ENCODE results near the gene COG8.

COG8 gene

DNA sequence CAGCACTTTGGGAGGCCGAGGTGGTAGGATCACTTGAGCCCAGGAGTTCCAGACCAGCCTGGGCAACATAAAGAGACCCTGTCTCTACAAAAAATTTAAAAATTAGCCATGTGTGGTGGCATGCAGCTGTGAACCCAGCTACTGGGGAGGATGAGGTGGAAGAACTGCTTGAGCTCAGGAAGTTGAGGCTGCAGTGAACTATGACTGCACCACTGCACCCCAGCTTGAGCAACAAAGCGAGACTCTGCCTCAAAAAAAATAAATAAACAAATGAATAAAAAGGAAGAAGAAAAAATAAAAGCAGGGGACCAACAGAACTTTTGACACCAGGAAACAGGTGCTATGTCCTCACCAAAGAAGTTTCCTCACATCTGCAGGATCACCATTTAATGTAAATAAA, 32.2 kb upstream of the COG8 start:
- TF ChIP-seq FOXP2 (optimal IDR thresholded peaks at IDR 0.05; ENCODE audit: borderline replicate concordance, extremely low read depth, extremely low read length, insufficient read depth): no peak
- TF ChIP-seq, protein P1, sequence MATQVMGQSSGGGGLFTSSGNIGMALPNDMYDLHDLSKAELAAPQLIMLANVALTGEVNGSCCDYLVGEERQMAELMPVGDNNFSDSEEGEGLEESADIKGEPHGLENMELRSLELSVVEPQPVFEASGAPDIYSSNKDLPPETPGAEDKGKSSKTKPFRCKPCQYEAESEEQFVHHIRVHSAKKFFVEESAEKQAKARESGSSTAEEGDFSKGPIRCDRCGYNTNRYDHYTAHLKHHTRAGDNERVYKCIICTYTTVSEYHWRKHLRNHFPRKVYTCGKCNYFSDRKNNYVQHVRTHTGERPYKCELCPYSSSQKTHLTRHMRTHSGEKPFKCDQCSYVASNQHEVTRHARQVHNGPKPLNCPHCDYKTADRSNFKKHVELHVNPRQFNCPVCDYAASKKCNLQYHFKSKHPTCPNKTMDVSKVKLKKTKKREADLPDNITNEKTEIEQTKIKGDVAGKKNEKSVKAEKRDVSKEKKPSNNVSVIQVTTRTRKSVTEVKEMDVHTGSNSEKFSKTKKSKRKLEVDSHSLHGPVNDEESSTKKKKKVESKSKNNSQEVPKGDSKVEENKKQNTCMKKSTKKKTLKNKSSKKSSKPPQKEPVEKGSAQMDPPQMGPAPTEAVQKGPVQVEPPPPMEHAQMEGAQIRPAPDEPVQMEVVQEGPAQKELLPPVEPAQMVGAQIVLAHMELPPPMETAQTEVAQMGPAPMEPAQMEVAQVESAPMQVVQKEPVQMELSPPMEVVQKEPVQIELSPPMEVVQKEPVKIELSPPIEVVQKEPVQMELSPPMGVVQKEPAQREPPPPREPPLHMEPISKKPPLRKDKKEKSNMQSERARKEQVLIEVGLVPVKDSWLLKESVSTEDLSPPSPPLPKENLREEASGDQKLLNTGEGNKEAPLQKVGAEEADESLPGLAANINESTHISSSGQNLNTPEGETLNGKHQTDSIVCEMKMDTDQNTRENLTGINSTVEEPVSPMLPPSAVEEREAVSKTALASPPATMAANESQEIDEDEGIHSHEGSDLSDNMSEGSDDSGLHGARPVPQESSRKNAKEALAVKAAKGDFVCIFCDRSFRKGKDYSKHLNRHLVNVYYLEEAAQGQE (IDR thresholded peaks at IDR 0.05; ENCODE audit: insufficient read depth in 1 of 2, low read depth in 2 of 2, low read length in 2 of 2): no peak
- no peak for TF ChIP-seq POLR2AphosphoS5 (IDR thresholded peaks at IDR 0.05; ENCODE audit: low read depth, low read length)
- no peak for TF ChIP-seq SIN3A (IDR thresholded peaks at IDR 0.05; ENCODE audit: borderline replicate concordance, insufficient read depth, low read length)
- no peak for TF ChIP-seq TAF1 (IDR thresholded peaks at IDR 0.05; ENCODE audit: borderline replicate concordance, insufficient read depth, low read length)

DNA sequence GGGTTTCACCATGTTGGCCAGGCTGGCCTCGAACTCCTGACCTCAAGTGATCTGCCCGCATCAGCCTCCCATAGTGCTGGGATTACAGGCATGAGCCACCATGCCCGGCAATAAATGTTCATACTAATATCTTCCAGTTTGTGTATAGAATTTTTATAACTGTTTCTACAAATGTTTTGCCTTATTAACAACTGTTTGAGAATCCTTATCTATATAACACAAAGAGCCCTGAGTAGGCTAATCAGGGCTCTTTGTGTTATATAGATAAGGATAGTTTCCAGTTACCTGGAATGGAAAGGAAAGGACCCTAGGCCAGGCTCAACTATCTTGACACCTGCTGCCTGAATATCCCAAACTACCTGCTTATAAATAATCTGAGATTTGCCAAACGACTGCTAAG, 29.5 kb upstream of the COG8 start:
- no peak for TF ChIP-seq TAF1 (IDR thresholded peaks at IDR 0.05; ENCODE audit: borderline replicate concordance, insufficient read depth, low read length)
- no peak for TF ChIP-seq SIN3A (IDR thresholded peaks at IDR 0.05; ENCODE audit: borderline replicate concordance, insufficient read depth, low read length)
- no peak for TF ChIP-seq FOXP2 (optimal IDR thresholded peaks at IDR 0.05; ENCODE audit: borderline replicate concordance, extremely low read depth, extremely low read length, insufficient read depth)
- no peak for TF ChIP-seq POLR2AphosphoS5 (IDR thresholded peaks at IDR 0.05; ENCODE audit: low read depth, low read length)
- TF ChIP-seq, protein P1 (IDR thresholded peaks at IDR 0.05; ENCODE audit: insufficient read depth in 1 of 2, low read depth in 2 of 2, low read length in 2 of 2): no peak

DNA sequence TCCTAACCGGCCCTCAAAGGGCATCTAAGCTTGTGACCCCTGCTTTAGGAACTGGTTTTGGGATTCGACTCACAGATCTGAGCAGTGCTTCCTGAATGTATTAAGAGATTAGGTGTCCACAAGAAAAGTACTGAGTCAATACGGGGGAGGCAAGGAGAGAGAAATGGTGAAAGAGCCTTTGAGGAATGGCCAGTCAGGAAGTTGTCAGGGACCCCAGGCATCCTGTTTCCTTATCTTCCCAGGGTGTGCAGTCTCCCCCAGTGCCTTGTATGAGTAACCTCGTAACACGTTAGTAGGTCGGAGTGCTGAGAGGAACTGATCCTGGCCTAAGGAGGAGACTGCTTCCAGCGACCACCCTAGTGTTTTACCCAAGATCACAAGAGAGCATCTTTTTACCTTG, 28.6 kb upstream of the COG8 start:
- TF ChIP-seq TAF1 (IDR thresholded peaks at IDR 0.05; ENCODE audit: borderline replicate concordance, insufficient read depth, low read length) (no peak), SIN3A (IDR thresholded peaks at IDR 0.05; ENCODE audit: borderline replicate concordance, insufficient read depth, low read length) (no peak), POLR2AphosphoS5 (IDR thresholded peaks at IDR 0.05; ENCODE audit: low read depth, low read length) (no peak)

DNA sequence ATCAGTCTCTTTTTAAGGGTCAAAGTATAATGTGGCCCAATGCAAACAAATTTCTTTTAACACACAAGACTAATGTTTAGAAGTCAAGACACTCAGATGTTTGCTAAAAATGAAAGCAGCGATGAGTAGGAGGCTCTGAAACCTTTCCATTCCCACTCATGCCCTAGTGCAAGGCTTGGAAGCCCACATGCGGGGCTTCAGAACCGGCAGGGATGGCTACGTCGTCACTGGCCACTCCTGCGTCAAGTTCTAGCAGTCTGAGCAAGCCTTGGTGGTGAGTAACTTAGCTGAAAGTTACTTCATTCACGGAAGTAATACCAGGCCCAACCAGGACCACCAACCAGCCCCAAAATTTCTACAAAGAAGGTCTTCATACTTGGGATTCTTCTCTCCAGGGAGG, 27.1 kb upstream of the COG8 start:
- TF ChIP-seq FOXP2 (optimal IDR thresholded peaks at IDR 0.05; ENCODE audit: borderline replicate concordance, extremely low read depth, extremely low read length, insufficient read depth): no peak
- no peak for TF ChIP-seq TAF1 (IDR thresholded peaks at IDR 0.05; ENCODE audit: borderline replicate concordance, insufficient read depth, low read length)
- no peak for TF ChIP-seq POLR2AphosphoS5 (IDR thresholded peaks at IDR 0.05; ENCODE audit: low read depth, low read length)

DNA sequence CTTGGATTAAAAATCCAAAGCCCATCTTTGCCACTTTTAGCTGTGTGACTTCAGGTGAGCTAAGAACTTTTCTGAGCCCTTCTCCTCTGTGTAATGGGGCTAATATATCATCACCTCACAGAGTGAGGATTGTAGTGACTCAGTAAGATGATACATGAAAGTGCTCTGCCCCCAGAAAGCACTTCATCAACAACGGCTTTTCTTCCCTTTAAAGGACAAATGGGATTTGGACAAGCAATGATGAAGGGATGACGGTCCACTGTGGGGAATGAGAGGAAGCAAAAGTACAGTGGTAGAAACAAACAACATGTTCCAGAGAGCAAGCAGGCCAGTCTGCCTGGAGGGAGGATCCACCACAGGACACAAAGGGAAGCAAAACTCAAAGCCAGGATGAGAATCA, 26.5 kb upstream of the COG8 start:
- TF ChIP-seq POLR2AphosphoS5 (IDR thresholded peaks at IDR 0.05; ENCODE audit: low read depth, low read length): no peak

DNA sequence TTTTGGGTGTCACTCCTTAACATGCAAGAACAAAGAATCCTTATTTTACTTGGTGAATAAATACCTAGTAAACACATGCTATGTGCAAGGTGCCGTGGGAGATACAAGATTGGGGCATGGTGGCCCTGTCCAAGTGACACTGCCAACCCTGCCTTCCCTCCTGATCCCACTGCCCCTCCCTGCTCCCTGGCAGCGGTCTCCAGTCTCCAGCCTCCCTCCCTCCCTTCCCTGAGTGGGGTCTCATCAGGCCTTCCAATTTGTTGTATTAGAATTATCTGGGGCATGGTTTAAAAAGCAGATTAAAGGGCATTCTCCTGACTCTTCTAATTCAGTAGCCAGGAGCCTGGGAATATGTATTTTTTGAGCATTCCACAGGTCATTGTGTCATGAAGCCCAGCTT, 24.7 kb upstream of the COG8 start:
- TF ChIP-seq SIN3A (IDR thresholded peaks at IDR 0.05; ENCODE audit: borderline replicate concordance, insufficient read depth, low read length): no peak
- no peak for TF ChIP-seq POLR2AphosphoS5 (IDR thresholded peaks at IDR 0.05; ENCODE audit: low read depth, low read length)

DNA sequence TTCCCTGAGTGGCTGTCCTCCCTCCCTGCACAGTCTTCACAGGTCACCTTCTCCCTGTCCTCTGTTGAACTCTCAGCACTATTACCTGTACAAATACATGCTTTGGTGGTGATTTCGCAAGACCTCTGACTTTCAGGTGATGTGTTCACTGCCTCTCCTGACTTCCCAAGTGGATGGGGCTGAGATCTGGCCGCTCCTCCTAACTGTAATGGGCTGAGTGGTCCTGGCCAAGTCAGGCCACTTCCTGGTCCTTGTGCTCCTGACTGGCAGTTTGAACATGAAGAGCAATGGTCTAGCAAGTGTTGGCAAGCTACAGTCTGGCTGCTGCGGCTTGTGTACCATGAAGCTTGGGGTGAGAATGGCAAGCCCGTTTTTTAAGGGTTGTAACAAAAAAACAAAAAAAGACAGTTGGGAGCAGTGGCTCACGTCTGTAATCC, 23.9 kb upstream of the COG8 start:
- TF ChIP-seq, protein P1 (IDR thresholded peaks at IDR 0.05; ENCODE audit: insufficient read depth in 1 of 2, low read depth in 2 of 2, low read length in 2 of 2): no peak
- no peak for TF ChIP-seq FOXP2 (optimal IDR thresholded peaks at IDR 0.05; ENCODE audit: borderline replicate concordance, extremely low read depth, extremely low read length, insufficient read depth)
- no peak for TF ChIP-seq SIN3A (IDR thresholded peaks at IDR 0.05; ENCODE audit: borderline replicate concordance, insufficient read depth, low read length)
- TF ChIP-seq POLR2AphosphoS5 (IDR thresholded peaks at IDR 0.05; ENCODE audit: low read depth, low read length): no peak
- no peak for TF ChIP-seq TAF1 (IDR thresholded peaks at IDR 0.05; ENCODE audit: borderline replicate concordance, insufficient read depth, low read length)
